ENCODE measurements around the gene CFAP43. TPM values are rescaled to one million over a fixed set of nuclear protein-coding genes. Genes with fewer than 3 reads are reported as not detected.

CFAP43 gene
- total RNA-seq, 4 donors from 2014 or later, result 0.16 to 0.45 (median 0.40) TPM; not detected in 1

DNA sequence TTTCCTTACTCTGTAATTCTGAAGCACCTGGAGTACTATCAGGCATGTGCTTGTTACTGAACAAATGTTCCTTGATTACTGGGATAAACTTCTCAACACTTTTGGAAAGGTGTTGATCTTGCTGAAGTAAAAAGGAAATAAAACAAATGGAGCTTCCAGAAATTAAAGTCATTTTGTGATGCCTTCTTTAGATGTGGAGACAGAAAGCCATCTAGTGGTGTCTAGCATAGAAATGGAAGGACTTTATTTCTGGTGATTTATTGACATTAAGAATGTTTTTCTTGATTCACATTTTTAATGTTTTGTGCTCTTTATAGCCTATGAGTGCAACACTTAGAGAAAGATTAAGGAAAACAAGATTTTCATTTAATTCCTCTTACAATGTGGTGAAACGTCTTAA is 108.8 kb downstream of the CFAP43 start:
- WGBS, 2 donors (ENCODE audit: low coverage in 1 of 2), result 53 to 60% methylated on average over 1 of the region's 1 CpG
- peaks cover 0 to 20% of the 10 kb centered on the region in 2 donors for H3K36me3 ChIP-seq
- peaks cover 5 to 22% (median 7%) of the 10 kb centered on the region in 3 donors for H3K4me1 ChIP-seq
- H3K9me3 ChIP-seq, result no peaks in the 10 kb centered on the region
- no peak for ATAC-seq
- TF ChIP-seq POLR2AphosphoS5 (IDR thresholded peaks at IDR 0.05) (no peak), EP300 (IDR thresholded peaks at IDR 0.05) (no peak), POLR2A (IDR thresholded peaks at IDR 0.05) (no peak)
- TF ChIP-seq, protein P1, sequence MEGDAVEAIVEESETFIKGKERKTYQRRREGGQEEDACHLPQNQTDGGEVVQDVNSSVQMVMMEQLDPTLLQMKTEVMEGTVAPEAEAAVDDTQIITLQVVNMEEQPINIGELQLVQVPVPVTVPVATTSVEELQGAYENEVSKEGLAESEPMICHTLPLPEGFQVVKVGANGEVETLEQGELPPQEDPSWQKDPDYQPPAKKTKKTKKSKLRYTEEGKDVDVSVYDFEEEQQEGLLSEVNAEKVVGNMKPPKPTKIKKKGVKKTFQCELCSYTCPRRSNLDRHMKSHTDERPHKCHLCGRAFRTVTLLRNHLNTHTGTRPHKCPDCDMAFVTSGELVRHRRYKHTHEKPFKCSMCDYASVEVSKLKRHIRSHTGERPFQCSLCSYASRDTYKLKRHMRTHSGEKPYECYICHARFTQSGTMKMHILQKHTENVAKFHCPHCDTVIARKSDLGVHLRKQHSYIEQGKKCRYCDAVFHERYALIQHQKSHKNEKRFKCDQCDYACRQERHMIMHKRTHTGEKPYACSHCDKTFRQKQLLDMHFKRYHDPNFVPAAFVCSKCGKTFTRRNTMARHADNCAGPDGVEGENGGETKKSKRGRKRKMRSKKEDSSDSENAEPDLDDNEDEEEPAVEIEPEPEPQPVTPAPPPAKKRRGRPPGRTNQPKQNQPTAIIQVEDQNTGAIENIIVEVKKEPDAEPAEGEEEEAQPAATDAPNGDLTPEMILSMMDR (IDR thresholded peaks at IDR 0.05), result no peak
- H3K4me3 ChIP-seq, result no peak overlapping the region
- no peaks in the 10 kb centered on the region for H3K27me3 ChIP-seq
- peak overlapping the region in 1 of 4 donors; percentile 96 for H3K27ac ChIP-seq

DNA sequence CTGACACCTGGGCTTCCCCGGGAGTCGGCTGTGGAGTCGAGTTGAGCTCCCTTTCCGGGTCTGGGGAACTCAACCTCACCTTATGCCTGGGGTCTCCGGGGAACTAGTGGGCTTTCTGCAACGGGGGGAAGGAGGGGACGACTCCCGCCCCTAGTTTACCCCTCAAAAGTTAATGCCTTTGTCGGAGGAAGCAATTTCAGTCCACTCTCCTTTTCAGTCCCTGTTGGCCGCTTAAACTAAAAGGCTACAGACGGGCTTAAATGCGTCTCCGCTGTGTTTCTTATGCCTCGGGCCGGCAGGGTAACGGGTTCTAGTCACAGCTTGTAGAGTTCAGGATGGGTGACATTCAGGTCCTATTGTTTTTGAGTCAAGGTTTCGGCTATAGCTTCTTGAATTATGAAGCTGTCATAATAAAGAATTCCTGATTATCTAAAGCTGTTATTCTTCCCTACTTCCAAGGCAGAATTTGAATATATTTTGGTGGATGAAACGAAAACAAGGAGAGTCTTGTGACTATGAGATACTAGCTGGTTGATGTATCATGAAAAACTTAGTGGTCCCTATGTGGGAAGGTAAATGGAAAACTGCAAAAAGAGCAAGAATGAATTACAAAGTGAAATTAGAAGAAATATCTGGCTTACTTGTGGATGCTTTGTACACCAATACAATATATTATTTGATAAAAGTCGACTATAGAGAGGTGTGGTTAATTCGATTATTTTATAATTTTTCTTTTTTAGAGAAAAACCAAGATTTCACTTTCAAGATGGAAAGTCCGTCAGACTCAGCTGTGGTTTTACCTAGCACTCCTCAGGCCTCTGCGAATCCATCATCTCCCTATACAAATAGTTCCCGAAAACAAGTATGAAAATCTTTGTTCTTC is 109.7 kb downstream of the CFAP43 start:
- Histone ChIP-seq H3K4me3 (peak overlapping the region; percentile 73 to 98), H3K4me1 (peaks cover 5 to 22% (median 7%) of the 10 kb centered on the region in 3 donors), H3K27me3 (no peaks in the 10 kb centered on the region), H3K9me3 (no peaks in the 10 kb centered on the region), H3K36me3 (peaks cover 0 to 20% of the 10 kb centered on the region in 2 donors), H3K27ac (peak overlapping the region; percentile 96 to 98 (median 98))
- no peak for ATAC-seq
- 33 to 38% methylated on average over 11 to 14 of the region's 23 CpGs for WGBS, 2 donors (ENCODE audit: low coverage in 1 of 2)
- TF ChIP-seq, protein P1 (IDR thresholded peaks at IDR 0.05), result no peak
- TF ChIP-seq POLR2A (IDR thresholded peaks at IDR 0.05) (no peak), EP300 (IDR thresholded peaks at IDR 0.05) (no peak), POLR2AphosphoS5 (IDR thresholded peaks at IDR 0.05) (no peak)

DNA sequence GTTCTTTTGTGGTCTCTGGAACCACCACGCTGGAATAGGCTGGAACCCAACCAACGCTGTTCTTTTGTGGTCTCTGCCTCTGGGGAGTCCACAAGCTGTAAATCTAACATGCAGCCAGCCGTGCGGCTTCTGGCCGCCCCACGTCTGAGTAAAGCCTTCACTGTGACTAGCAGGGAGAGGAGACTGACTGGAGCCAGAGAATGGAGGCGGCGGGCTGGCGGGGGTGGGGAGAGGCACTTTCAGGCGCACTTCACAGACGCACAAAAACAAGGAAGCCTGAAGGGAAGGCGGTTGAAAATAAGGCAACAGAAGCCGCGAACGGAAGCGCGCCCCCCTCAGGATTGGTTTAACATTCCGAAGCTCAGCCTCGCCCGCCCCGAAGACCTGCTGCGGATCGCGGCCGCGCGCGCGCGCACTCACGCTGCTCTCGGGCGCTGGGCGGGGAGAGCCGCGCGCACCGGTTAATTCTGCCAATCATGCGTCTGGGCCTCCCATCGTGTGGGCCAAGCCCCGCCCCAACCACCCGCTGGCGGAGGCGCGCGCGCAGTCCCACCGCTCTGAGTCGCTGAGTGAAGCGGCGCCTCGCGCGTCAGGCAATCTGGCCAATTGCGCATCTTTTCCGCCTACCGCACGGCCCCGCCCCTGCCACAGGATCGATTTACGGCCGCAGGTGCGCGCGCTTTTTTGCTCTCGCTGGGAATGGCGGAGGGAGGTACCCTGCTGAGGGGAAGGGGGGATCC is 110.5 kb downstream of the CFAP43 start, which contains the start of gene SFR1:
Gene SFR1, plus strand, starts transcription at position 687 of the 740 bp plus-strand sequence. Its CDS starts 13 bp downstream, at position 700.
- Histone ChIP-seq H3K36me3 (peaks cover 0 to 18% of the 10 kb centered on the region in 2 donors), H3K27ac (peak within 1 kb of the TSS; percentile 96 to 99 (median 98)), H3K9me3 (no peaks in the 10 kb centered on the region), H3K4me3 (peak within 1 kb of the TSS; percentile 73 to 98), H3K4me1 (peaks cover 5 to 22% (median 7%) of the 10 kb centered on the region in 3 donors), H3K27me3 (no peaks in the 10 kb centered on the region)
- 0% methylated on average over 27 to 43 of the region's 67 CpGs for WGBS, 2 donors (ENCODE audit: low coverage in 1 of 2)
- TF ChIP-seq, protein P1 (IDR thresholded peaks at IDR 0.05), result peak; percentile 23 to 78 (median 64)
- no peak for TF ChIP-seq EP300 (IDR thresholded peaks at IDR 0.05)
- TF ChIP-seq POLR2A (IDR thresholded peaks at IDR 0.05), result peak; percentile 76 to 80
- TF ChIP-seq POLR2AphosphoS5 (IDR thresholded peaks at IDR 0.05), result peak; percentile 82
- peak; percentile 95 for ATAC-seq

DNA sequence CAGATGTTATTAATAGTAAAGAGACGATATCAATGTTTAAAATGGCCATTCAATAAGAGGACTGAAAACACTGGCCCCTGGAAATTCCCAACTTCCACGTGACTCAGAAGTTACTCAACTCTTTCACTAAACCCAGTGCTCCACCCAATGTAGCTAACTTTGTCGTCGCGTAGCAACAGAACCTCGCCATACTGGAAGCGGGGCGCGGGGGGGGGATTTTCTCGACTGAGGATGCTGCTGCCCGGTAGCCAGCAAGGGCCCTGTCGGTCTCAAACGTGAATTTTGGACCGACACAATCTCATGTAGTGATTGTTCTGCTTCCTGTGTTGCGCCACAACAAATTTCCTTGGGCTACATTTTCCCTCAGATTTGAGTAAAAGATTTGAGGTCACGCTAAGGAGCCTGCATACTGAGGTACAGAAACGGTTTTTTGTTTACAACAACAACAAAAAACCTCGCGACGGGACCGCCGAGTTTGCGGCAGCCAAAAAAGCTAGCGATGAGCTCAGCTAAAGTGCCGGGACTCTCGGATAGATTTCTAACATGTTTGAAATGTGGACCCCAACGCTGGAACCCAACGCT is 111.2 kb downstream of the CFAP43 start:
- WGBS, 2 donors (ENCODE audit: low coverage in 1 of 2), result 0 to 2% methylated on average over 22 to 28 of the region's 28 CpGs
- Histone ChIP-seq H3K9me3 (no peaks in the 10 kb centered on the region), H3K4me3 (peak overlapping the region; percentile 71 to 73), H3K36me3 (peaks cover 0 to 13% of the 10 kb centered on the region in 2 donors), H3K27ac (peak overlapping the region; percentile 96 to 99 (median 98)), H3K4me1 (peaks cover 5 to 22% (median 7%) of the 10 kb centered on the region in 3 donors), H3K27me3 (no peaks in the 10 kb centered on the region)
- TF ChIP-seq POLR2A (IDR thresholded peaks at IDR 0.05), result peak in 1 of 2 donors; percentile 5
- TF ChIP-seq EP300 (IDR thresholded peaks at IDR 0.05), result no peak
- TF ChIP-seq, protein P1 (IDR thresholded peaks at IDR 0.05), result no peak
- TF ChIP-seq POLR2AphosphoS5 (IDR thresholded peaks at IDR 0.05), result peak; percentile 67
- peak; percentile 78 for ATAC-seq

Measured in gastroesophageal sphincter (tissue), 4 donors.